GM21526 (cell line): ENCODE measurements around the gene CUL2.

Experiments
- ATAC-seq: cut with Tn5 transposase; IDR thresholded peaks from one replicate; pipeline ENCODE4 v1.9.1; 2021; ENCODE audit warnings: moderate library complexity; ENCODE audit not compliant: unreplicated experiment, low FRiP score

CUL2 gene

GRCh38 chr10:35090162-35090954 is at the start of gene CUL2:
Gene CUL2 (minus strand): TSS chr10:35090341. CDS start chr10:35071317, 19,024 bp downstream.
- ATAC-seq = peak; percentile 95

GRCh38 chr10:35136263-35136815 is 46.2 kb upstream of the CUL2 start:
- ATAC-seq = peak; percentile 49

- ATAC-seq = no peak
Observed at GRCh38 chr10:35135861-35136260, 45.7 kb upstream of the CUL2 start.

GRCh38 chr10:35133586-35133985 is 43.4 kb upstream of the CUL2 start:
- no peak for ATAC-seq

GRCh38 chr10:35132727-35133126 is 42.6 kb upstream of the CUL2 start:
- no peak for ATAC-seq

- no peak for ATAC-seq
Observed at GRCh38 chr10:35130663-35131062, 40.5 kb upstream of the CUL2 start.

GRCh38 chr10:35129185-35129674 is 39.1 kb upstream of the CUL2 start:
- no peak for ATAC-seq

- no peak for ATAC-seq
Observed at GRCh38 chr10:35127289-35127891, 37.2 kb upstream of the CUL2 start.

GRCh38 chr10:35126530-35127288 is 36.6 kb upstream of the CUL2 start, which contains the start of gene CREM:
Gene CREM (plus strand): TSS chr10:35126846. CDS start chr10:35137836, 10,990 bp downstream.
- peak; percentile 76 for ATAC-seq

GRCh38 chr10:35126062-35126529 is 36.0 kb upstream of the CUL2 start:
- peak; percentile 9 for ATAC-seq

- ATAC-seq = no peak
Observed at GRCh38 chr10:35124540-35124939, 34.4 kb upstream of the CUL2 start.

- ATAC-seq = no peak
Observed at GRCh38 chr10:35119378-35119777, 29.2 kb upstream of the CUL2 start.

- no peak for ATAC-seq
Observed at GRCh38 chr10:35112571-35112970, 22.4 kb upstream of the CUL2 start.

GRCh38 chr10:35103882-35104281 is 13.7 kb upstream of the CUL2 start:
- ATAC-seq = no peak

GRCh38 chr10:35097510-35097909 is 7.4 kb upstream of the CUL2 start:
- ATAC-seq = no peak

- ATAC-seq = no peak
Observed at GRCh38 chr10:35096312-35096711, 6.2 kb upstream of the CUL2 start.

GRCh38 chr10:35092851-35093250 is 2.7 kb upstream of the CUL2 start:
- ATAC-seq = no peak

- no peak for ATAC-seq
Observed at GRCh38 chr10:35091994-35092790, 2.1 kb upstream of the CUL2 start.

GRCh38 chr10:35089611-35090161 is 455 bp downstream of the CUL2 start:
- peak; percentile 28 for ATAC-seq

- ATAC-seq = no peak
Observed at GRCh38 chr10:35083242-35083641, 6.9 kb downstream of the CUL2 start.
